NCI-H446 treated with DMSO at 0.1 percent for 48 hours (cell line): ENCODE data around the gene GAR1.
"Not testable (repeated sequence)": the region's sequence is repeated elsewhere in the genome, so short reads cannot be mapped to it uniquely, and the experiment has no call there.

Source experiments
- DNase-seq: peaks from one replicate; lab custom pipeline; 2025; lab: John Stamatoyannopoulos, UW

The GAR1 gene

GRCh38 chr4:109815151-109816081 is at the start of gene GAR1:
TSS of gene GAR1 (plus strand) at chr4:109815762. CDS start at chr4:109816165, 403 bp downstream.
- peak; percentile 80 for DNase-seq

GRCh38 chr4:109782092-109782491 is 33.5 kb upstream of the GAR1 start:
- not testable (repeated sequence) for DNase-seq

DNA sequence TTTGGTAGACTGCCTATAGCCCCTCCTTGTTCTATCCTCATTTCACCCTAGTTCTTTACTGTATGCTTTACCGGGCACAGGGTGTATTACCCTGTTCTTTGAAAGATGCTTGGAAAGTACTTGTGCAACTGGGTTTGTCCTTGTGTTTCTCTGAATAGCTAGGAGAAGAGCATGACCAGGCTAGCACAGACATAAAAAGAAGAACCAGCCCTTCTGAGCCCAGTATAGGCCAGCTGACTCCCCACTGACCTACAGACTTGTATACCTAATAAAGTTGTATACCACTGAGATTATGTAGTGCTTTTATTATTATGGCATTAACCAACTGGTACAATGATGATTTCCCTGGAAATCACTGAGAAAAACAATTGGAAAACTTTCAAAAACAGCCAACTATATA is 28.7 kb upstream of the GAR1 start:
- no peak for DNase-seq

GRCh38 chr4:109787807-109788206 is 27.8 kb upstream of the GAR1 start:
- DNase-seq, result no peak

DNA sequence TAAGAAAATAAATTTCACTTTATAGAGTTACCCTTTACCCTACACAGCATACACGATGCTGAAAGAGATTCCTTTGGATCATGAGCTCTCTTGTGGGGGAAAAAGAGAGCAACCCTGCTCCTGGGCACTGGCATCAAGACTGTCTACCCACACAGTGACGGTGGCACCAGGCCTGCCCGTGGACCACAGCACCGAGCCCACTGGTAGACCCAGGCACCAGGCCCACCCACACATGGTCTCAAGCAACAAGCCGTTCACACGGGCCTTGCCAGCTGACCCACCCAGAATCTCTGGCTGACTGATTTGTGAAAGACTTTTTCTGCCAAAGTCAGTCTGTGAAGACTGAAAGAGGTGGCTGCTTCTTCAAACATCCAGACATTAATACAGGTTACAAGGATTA is 20.5 kb upstream of the GAR1 start:
- DNase-seq, result no peak

- no peak for DNase-seq
These were observed 16.7 kb upstream of the GAR1 start for GRCh38 chr4:109798866-109799265.

- no peak for DNase-seq
These were observed 14.3 kb upstream of the GAR1 start for GRCh38 chr4:109801099-109801789.

GRCh38 chr4:109801895-109802319 is 13.7 kb upstream of the GAR1 start, which contains the start of gene CFI:
TSS of gene CFI (minus strand) at chr4:109801999. CDS start at chr4:109801971, 28 bp downstream.
- no peak for DNase-seq

DNA sequence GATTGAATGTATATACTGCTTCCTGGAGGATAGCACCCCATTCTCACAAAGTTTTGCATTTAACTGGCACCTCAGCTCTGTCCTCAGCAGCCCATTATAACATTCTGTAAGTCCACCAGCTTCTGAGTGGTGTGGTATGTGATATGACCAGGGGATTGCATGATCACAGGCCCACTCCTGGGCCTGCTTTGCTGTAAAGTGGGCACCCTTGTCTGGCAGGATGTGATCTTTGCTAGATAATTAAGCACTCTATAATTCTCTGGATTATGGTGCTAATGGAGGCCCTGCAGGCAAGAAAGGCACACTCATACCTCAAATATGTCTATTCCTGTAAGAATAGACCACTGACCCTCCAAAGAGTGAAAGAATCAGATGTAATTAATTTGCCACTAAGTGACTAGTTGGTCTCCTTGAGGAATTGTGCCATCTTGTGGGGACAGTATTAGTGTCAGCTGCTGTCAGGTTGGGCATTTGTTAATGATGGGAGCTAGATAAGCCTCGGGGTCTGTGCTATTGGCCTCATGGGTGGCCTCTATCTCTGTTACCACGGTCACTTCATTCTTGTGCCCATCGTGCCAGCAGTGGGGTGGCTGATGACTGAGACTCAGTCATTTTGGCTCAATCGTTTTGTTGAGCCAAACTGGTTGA is 11.5 kb upstream of the GAR1 start:
- peak; percentile 36 for DNase-seq

- no peak for DNase-seq
These were observed 5.9 kb upstream of the GAR1 start for GRCh38 chr4:109809655-109810054.

GRCh38 chr4:109810552-109811387 is 4.8 kb upstream of the GAR1 start:
- no peak for DNase-seq

DNA sequence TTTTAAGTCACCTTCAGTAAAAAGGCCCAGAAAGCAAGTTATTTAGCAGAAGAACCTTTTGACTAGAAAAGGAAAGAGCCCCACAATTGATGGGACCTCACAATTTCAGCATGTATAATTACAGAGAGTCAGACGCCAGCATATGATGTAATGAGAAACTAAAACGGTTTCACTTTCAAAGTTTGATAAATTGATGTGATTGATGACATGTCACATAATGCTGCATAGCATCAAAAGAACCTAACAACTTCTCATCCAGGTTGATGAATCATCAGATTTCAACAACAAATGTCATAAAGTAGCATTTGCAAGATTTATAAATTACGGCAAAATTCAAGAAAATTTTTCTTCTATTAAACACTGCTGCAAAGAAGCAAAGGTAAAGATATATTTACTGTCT is 3.9 kb upstream of the GAR1 start:
- no peak for DNase-seq

DNA sequence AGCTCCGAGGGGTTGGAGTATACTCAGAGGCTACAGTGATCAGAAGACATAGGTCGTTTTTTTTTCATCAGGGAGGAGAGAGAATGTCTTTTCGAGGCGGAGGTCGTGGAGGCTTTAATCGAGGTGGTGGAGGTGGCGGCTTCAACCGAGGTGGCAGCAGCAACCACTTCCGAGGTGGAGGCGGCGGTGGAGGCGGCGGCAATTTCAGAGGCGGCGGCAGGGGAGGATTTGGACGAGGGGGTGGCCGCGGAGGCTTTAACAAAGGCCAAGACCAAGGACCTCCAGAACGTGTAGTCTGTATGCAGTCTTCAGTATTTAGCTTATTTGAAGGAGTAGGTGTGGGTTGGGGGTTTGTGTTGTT is 500 bp downstream of the GAR1 start:
- no peak for DNase-seq

DNA sequence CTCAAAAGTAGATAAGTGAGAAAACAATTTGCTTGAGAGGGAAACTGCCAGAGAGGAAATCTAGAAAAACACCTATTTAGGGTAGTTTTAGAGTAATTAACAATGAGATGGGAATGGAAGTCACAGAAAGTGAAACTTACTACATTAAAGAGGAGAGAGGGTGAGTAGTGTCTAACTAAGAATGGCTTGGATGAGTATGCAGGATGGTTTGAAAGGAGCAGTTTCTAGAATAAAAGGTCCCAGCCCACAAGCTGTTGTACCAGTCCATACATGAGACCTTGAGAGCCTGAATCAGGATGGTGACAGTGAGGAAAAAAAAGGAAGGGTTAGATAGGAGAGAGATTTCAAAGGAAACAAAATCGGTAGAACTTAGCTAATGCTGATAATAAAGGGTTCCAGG is 1.3 kb downstream of the GAR1 start:
- DNase-seq, result no peak

DNA sequence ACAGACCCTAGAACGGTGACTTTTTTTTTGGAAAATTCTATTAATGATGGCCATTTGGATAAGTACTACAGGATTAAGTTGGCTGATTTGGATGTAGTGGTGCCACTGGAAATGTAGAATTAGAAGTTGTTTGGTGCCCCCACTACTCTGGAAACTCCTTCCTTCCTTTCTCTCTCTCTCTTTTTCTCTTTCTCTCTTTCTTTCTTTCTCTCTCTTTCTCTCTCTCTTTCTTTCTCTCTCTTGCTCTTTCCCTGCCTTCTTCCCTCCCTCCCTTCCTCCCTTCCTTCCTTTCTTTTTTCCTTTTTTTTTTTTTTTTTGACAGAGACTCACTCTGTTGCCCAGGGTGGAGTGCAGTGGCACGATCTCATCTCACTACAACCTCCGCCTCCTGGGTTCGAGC is 2.7 kb downstream of the GAR1 start:
- DNase-seq, result no peak

- peak; percentile 84 for DNase-seq
These were observed 5.0 kb downstream of the GAR1 start for GRCh38 chr4:109820563-109820962.

DNA sequence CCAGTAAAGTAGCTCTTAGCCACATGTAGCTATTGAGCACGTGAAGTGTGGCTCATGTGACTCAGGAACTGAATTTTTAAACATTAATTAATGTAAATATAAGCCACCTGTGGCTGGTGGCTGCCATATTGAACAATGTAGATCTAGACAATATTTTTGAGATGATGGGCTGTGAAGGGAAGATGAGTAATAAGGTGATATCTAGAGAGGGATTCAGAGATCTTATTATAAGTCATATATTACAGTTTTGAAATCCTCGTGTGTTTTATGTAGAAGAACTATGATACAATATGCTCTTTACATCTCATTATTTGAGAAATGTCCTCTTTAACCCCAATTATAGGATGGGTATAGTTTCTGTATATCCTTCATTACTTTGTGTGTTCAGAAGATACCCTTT is 5.6 kb downstream of the GAR1 start:
- DNase-seq, result no peak

- DNase-seq, result peak; percentile 4
These were observed 11.2 kb downstream of the GAR1 start for GRCh38 chr4:109826719-109827118.

- no peak for DNase-seq
These were observed 12.1 kb downstream of the GAR1 start, which contains the start of gene RRH for GRCh38 chr4:109827672-109828071. TSS of gene RRH (plus strand) at chr4:109827972. CDS start at chr4:109828028, 56 bp downstream.

GRCh38 chr4:109833756-109834155 is 18.2 kb downstream of the GAR1 start:
- DNase-seq, result no peak

- DNase-seq, result no peak
These were observed 21.4 kb downstream of the GAR1 start for GRCh38 chr4:109836985-109837384.
